GM19025 (cell line): Measurements from ENCODE around the gene FN3K.
"Not testable (repeated sequence)": the region's sequence is repeated elsewhere in the genome, so short reads cannot be mapped to it uniquely, and the experiment has no call there.

Experiments used
- ATAC-seq: cut with Tn5 transposase; IDR thresholded peaks from one replicate; pipeline ENCODE4 v1.9.1; 2021; ENCODE audit warnings: mild to moderate bottlenecking, low read depth, moderate library complexity; ENCODE audit not compliant: unreplicated experiment

The FN3K gene

GRCh38 chr17:82767041-82767754 lies 31.8 kb downstream of the FN3K start:
- no peak for ATAC-seq

- no peak for ATAC-seq
Observed at GRCh38 chr17:82769041-82769440, 33.6 kb downstream of the FN3K start.

GRCh38 chr17:82772026-82772425 lies 36.6 kb downstream of the FN3K start:
- ATAC-seq, result no peak

GRCh38 chr17:82774456-82774855 lies 39.0 kb downstream of the FN3K start:
- not testable (repeated sequence) for ATAC-seq

- no peak for ATAC-seq
Observed at GRCh38 chr17:82775001-82775823, 39.8 kb downstream of the FN3K start.

GRCh38 chr17:82776454-82776853 lies 41.0 kb downstream of the FN3K start:
- ATAC-seq, result no peak

GRCh38 chr17:82777778-82778375 lies 42.5 kb downstream of the FN3K start:
- not testable (repeated sequence) for ATAC-seq

- no peak for ATAC-seq
Observed at GRCh38 chr17:82779541-82779940, 44.1 kb downstream of the FN3K start.

- no peak for ATAC-seq
Observed at GRCh38 chr17:82780195-82780594, 44.8 kb downstream of the FN3K start.

GRCh38 chr17:82780971-82781893 lies 45.8 kb downstream of the FN3K start:
- no peak for ATAC-seq

GRCh38 chr17:82781894-82782274 lies 46.5 kb downstream of the FN3K start:
- no peak for ATAC-seq

GRCh38 chr17:82782657-82783207 lies 47.3 kb downstream of the FN3K start:
- ATAC-seq, result no peak

GRCh38 chr17:82783498-82783897 lies 48.1 kb downstream of the FN3K start:
- no peak for ATAC-seq

- not testable (repeated sequence) for ATAC-seq
Observed at GRCh38 chr17:82785581-82785980, 50.2 kb downstream of the FN3K start.

GRCh38 chr17:82786427-82786826 lies 51.0 kb downstream of the FN3K start:
- ATAC-seq, result no peak

- no peak for ATAC-seq
Observed at GRCh38 chr17:82787081-82787848, 51.9 kb downstream of the FN3K start.

GRCh38 chr17:82788206-82789001 lies 53.0 kb downstream of the FN3K start:
- no peak for ATAC-seq

GRCh38 chr17:82789051-82789592 lies 53.7 kb downstream of the FN3K start:
- no peak for ATAC-seq
